ENCODE results near the gene MGAT3. TPM values are rescaled to one million over a fixed set of nuclear protein-coding genes. Genes with fewer than 3 reads are reported as not detected.

Gene MGAT3
- total and polyA plus RNA-seq, 9 donors, result 0.91 to 5.9 (median 2.1) TPM

DNA sequence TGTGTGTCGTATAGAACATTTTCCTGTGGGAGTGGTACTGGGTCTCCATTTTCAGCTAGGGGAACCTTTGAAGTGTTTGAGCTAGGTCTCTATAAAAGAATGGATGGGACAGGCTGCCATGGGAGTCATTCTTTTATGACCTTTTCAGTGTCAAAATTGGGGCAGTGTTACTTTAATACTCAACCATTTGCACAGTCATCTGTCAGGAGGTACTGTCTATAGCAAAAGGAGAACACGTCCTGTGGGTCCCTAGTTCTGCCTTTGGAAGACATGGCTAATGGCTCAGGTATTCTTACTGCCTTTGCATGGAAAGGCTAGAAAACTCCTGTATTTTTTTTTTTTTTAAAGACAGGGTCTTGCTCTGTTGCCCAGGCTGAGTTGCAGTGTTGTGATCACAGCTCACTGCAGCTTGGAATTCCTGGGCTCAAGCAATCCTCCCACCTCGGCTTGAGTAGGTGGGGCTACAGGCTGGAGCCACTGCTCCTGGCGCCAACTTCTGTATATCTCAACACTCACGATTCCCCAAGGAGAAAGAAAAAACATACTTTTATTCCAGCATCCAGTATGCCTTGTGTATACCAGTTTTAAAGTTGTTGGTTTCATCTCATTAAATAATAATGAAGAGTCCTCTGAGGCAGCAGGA, 61.5 kb downstream of the MGAT3 start:
- Histone ChIP-seq H3K36me3 (no peaks in the 10 kb centered on the region), H3K4me1 (ENCODE audit: insufficient read depth) (peaks cover 9% of the 10 kb centered on the region), H3K9me3 (no peaks in the 10 kb centered on the region), H3K27ac (no peak overlapping the region), H3K4me3 (no peak overlapping the region), H3K27me3 (no peaks in the 10 kb centered on the region)
- intact Hi-C loops (cut with DNase I), result loop anchor here in 1 of 4 donors (2.0 kb wide), 1 partner anchor 15 kb away; the partner anchor contains the start of gene MIEF1
- TF ChIP-seq, protein P1, sequence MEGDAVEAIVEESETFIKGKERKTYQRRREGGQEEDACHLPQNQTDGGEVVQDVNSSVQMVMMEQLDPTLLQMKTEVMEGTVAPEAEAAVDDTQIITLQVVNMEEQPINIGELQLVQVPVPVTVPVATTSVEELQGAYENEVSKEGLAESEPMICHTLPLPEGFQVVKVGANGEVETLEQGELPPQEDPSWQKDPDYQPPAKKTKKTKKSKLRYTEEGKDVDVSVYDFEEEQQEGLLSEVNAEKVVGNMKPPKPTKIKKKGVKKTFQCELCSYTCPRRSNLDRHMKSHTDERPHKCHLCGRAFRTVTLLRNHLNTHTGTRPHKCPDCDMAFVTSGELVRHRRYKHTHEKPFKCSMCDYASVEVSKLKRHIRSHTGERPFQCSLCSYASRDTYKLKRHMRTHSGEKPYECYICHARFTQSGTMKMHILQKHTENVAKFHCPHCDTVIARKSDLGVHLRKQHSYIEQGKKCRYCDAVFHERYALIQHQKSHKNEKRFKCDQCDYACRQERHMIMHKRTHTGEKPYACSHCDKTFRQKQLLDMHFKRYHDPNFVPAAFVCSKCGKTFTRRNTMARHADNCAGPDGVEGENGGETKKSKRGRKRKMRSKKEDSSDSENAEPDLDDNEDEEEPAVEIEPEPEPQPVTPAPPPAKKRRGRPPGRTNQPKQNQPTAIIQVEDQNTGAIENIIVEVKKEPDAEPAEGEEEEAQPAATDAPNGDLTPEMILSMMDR (IDR thresholded peaks at IDR 0.05), result no peak
- TF ChIP-seq EP300 (IDR thresholded peaks at IDR 0.05), result no peak
- no peak for TF ChIP-seq POLR2A (IDR thresholded peaks at IDR 0.05)
- DNase-seq, result peak in 1 of 5 donors; percentile 12
- 36 to 41% (median 37%) methylated on average over 5 of the region's 5 CpGs for WGBS, 3 donors

- Histone ChIP-seq H3K36me3 (no peaks in the 10 kb centered on the region), H3K27me3 (no peaks in the 10 kb centered on the region), H3K9me3 (no peaks in the 10 kb centered on the region), H3K27ac (peak overlapping the region; percentile 86 to 95), H3K4me1 (ENCODE audit: insufficient read depth) (peaks cover 9% of the 10 kb centered on the region), H3K4me3 (peak overlapping the region; percentile 100)
- WGBS, 3 donors, result 8 to 11% (median 10%) methylated on average over 24 of the region's 24 CpGs
- intact Hi-C loops (cut with DNase I), result loop anchor here in 1 of 4 donors (2.0 kb wide), 1 partner anchor 16 kb away; the partner anchor contains the start of gene MIEF1
- no peak for DNase-seq
- TF ChIP-seq EP300 (IDR thresholded peaks at IDR 0.05) (no peak), POLR2A (IDR thresholded peaks at IDR 0.05) (no peak)
- TF ChIP-seq, protein P1 (IDR thresholded peaks at IDR 0.05), result no peak
Measured at GRCh38 chr22:39518996-39519680, 62.3 kb downstream of the MGAT3 start.

DNA sequence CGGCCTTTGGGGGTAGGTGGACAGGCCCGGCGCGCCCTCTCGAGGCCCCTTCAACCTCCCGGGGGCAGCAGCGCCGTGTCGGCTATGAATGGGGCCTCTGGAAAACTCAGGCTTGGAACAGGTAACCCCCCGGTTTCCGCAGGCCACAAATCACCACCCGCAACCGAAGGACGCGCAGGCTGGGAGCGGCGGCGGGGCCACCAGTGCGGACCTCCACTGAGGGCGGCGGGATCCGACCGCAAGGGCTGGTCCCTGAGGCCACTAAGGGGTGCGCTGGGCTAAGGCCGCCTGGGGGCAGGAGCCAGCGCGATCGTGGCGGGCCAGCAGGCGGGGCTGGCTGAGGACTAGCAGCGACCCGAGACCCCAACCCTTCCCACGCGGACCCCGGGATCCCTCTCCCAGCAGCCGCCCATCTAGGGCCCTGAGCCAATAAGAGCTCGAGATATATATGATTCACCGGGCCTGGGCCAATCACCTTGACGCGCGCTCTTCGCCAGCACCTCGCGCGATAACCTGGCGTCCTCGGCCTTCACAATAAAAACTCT, 62.9 kb downstream of the MGAT3 start:
- H3K4me3 ChIP-seq, result peak overlapping the region; percentile 100
- intact Hi-C loops (cut with DNase I), result loop anchor here (2.0 to 10.0 kb wide), 7 partner anchors 17 to 655 kb away; partner anchors contain the start of genes RPL3 (in 3 of the 4), CBX7 (in 1 of the 4), MIEF1 (in 1 of the 4) and SYNGR1 (in 1 of the 4)
- TF ChIP-seq EP300 (IDR thresholded peaks at IDR 0.05) (no peak), POLR2A (IDR thresholded peaks at IDR 0.05) (peak; percentile 76)
- TF ChIP-seq, protein P1 (IDR thresholded peaks at IDR 0.05), result peak in 2 of 3 donors; percentile 41 to 45
- no peaks in the 10 kb centered on the region for H3K9me3 ChIP-seq
- 0% methylated on average over 45 to 47 of the region's 47 CpGs for WGBS, 3 donors
- H3K4me1 ChIP-seq (ENCODE audit: insufficient read depth), result peaks cover 13% of the 10 kb centered on the region
- peak overlapping the region; percentile 86 to 95 for H3K27ac ChIP-seq
- peak; percentile 97 to 98 (median 98) for DNase-seq
- no peaks in the 10 kb centered on the region for H3K36me3 ChIP-seq
- H3K27me3 ChIP-seq, result no peaks in the 10 kb centered on the region
